ENCODE results near the gene RNU2-1. TPM values are rescaled to one million over a fixed set of nuclear protein-coding genes. Genes with fewer than 3 reads are reported as not detected.
A peak's percentile ranks its signal among the peaks of the same experiment; 100 is the strongest.
"Not testable (repeated sequence)": the region's sequence is repeated elsewhere in the genome, so short reads cannot be mapped to it uniquely, and the experiment has no call there.

RNU2-1 gene
- total RNA-seq: not detected

- not testable (repeated sequence) for H3K4me1 ChIP-seq, H3K9me3 ChIP-seq, H3K4me3 ChIP-seq, ATAC-seq, H3K27ac ChIP-seq, H3K27me3 ChIP-seq, H3K36me3 ChIP-seq
- WGBS, 2 donors (ENCODE audit: low coverage in 1 of 2): no CpG with 5 or more reads among the region's 31 CpGs
These were observed at the start of gene RNU2-1 for GRCh38 chr17:43233877-43234276. Gene RNU2-1 (minus strand): TSS chr17:43233977.

DNA sequence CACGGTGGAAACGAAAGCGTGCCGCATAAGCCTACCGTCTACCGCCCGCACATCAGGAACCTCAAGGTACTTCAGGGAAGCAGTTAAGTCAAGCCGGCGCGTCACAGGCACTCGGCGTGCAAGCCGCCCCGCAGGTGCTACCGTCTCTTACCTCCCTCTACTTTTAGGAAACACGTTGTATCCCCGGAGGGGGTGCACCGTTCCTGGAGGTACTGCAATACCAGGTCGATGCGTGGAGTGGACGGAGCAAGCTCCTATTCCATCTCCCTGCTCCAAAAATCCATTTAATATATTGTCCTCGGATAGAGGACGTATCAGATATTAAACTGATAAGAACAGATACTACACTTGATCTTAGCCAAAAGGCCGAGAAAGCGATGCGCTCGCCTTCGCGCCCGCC lies 39.1 kb upstream of the RNU2-1 start:
- H3K27ac ChIP-seq, H3K27me3 ChIP-seq, H3K9me3 ChIP-seq, H3K4me3 ChIP-seq, H3K4me1 ChIP-seq, H3K36me3 ChIP-seq, ATAC-seq: not testable (repeated sequence)
- WGBS, 2 donors (ENCODE audit: low coverage in 1 of 2): no CpG with 5 or more reads among the region's 30 CpGs

GRCh38 chr17:43272483-43272882 lies 38.7 kb upstream of the RNU2-1 start:
- H3K9me3 ChIP-seq, H3K4me1 ChIP-seq, H3K36me3 ChIP-seq, H3K27me3 ChIP-seq, H3K4me3 ChIP-seq, H3K27ac ChIP-seq, ATAC-seq: not testable (repeated sequence)
- no CpG with 5 or more reads among the region's 12 CpGs for WGBS, 2 donors (ENCODE audit: low coverage in 1 of 2)

DNA sequence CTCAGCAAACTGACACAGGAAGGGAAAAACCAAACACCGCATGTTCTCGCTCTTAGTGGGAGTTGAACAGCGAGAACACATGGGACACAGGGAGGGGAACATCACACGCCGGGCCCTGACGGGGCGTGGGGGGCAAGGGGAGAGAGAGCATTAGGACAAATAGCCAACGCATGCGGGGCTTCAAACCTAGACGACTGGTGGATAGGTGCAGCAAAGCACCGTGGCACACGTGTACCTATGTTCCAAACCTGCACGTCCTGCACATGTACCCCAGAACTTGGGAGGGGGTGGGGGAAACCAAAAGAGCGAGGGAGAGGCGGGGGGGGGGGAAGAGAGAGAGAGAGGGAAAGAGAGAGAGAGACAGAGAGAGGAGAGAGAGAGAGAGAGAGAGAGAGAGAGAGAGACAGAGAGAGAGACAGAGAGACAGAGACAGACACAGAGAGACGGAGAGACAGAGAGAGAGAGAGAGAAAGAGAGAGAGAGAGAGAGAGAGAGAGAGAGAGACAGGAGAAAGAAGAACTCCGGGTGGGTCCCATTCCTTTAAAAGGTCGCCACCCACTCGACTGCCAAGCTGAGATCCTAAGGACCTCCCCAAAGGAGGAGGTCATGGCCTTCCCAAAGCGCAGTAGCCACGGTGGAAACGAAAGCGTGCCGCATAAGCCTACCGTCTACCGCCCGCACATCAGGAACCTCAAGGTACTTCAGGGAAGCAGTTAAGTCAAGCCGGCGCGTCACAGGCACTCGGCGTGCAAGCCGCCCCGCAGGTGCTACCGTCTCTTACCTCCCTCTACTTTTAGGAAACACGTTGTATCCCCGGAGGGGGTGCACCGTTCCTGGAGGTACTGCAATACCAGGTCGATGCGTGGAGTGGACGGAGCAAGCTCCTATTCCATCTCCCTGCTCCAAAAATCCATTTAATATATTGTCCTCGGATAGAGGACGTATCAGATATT lies 37.1 kb upstream of the RNU2-1 start:
- no CpG with 5 or more reads among the region's 43 CpGs for WGBS, 2 donors (ENCODE audit: low coverage in 1 of 2)
- H3K27me3 ChIP-seq, H3K4me1 ChIP-seq, H3K27ac ChIP-seq, H3K4me3 ChIP-seq, H3K36me3 ChIP-seq, ATAC-seq, H3K9me3 ChIP-seq: not testable (repeated sequence)

- not testable (repeated sequence) for H3K4me1 ChIP-seq, H3K36me3 ChIP-seq, H3K9me3 ChIP-seq, H3K27me3 ChIP-seq, ATAC-seq
- Histone ChIP-seq H3K4me3 (peak overlapping the region in 1 of 2 donors; percentile 36), H3K27ac (peak overlapping the region in 3 of 4 donors; percentile 67 to 75 (median 70))
- 0 to 2% methylated on average over 11 to 17 of the region's 23 CpGs for WGBS, 2 donors (ENCODE audit: low coverage in 1 of 2)
These were observed 12.7 kb upstream of the RNU2-1 start for GRCh38 chr17:43246456-43246855.

GRCh38 chr17:43240596-43241352 lies 7.0 kb upstream of the RNU2-1 start:
- not testable (repeated sequence) for H3K36me3 ChIP-seq, H3K27me3 ChIP-seq, ATAC-seq, H3K9me3 ChIP-seq, H3K4me3 ChIP-seq, H3K4me1 ChIP-seq, H3K27ac ChIP-seq
- no CpG with 5 or more reads among the region's 34 CpGs for WGBS, 2 donors (ENCODE audit: low coverage in 1 of 2)

DNA sequence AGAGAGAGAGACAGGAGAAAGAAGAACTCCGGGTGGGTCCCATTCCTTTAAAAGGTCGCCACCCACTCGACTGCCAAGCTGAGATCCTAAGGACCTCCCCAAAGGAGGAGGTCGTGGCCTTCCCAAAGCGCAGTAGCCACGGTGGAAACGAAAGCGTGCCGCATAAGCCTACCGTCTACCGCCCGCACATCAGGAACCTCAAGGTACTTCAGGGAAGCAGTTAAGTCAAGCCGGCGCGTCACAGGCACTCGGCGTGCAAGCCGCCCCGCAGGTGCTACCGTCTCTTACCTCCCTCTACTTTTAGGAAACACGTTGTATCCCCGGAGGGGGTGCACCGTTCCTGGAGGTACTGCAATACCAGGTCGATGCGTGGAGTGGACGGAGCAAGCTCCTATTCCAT lies 5.8 kb upstream of the RNU2-1 start:
- not testable (repeated sequence) for H3K27ac ChIP-seq, H3K27me3 ChIP-seq, H3K4me1 ChIP-seq, H3K36me3 ChIP-seq, ATAC-seq, H3K4me3 ChIP-seq, H3K9me3 ChIP-seq
- WGBS, 2 donors (ENCODE audit: low coverage in 1 of 2): no CpG with 5 or more reads among the region's 26 CpGs

DNA sequence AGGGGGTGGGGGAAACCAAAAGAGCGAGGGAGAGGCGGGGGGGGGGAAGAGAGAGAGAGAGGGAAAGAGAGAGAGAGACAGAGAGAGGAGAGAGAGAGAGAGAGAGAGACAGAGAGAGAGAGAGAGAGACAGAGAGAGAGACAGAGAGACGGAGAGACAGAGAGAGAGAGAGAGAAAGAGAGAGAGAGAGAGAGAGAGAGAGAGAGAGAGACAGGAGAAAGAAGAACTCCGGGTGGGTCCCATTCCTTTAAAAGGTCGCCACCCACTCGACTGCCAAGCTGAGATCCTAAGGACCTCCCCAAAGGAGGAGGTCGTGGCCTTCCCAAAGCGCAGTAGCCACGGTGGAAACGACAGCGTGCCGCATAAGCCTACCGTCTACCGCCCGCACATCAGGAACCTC lies 514 bp downstream of the RNU2-1 start:
- not testable (repeated sequence) for H3K9me3 ChIP-seq, H3K27ac ChIP-seq

DNA sequence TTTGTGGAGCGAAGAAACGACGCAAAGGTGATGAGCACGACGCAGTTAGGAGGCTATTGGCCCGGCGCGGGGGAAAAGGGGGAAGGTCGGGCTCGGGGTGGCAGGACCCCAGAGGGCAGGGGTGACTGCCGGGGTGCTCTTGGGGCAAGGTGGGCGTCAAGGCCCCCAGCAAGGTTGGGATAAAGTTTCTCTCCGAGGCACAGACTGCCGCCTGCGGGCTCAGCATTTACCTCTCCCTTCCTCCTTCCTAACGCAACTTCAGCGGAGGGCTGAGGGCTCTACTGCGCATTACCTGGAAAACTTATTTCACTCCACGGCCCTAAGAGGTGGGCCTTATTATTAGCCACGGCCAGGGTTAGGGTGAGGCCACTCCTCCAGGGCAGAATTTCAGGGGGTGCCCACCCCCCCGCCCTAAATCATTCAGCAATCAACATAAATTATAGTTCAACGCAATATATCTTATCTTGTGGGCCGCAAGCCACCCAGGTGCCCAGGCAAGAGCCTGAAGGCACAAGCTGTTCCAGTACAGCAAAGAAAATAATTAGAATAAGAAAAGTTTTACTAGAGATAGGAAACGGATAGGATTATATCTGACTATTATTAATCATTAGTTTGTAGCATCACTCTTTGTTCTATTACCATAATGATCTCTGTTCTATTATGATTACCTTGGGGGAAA lies 1.6 kb downstream of the RNU2-1 start:
- H3K9me3 ChIP-seq, H3K27me3 ChIP-seq, H3K4me1 ChIP-seq, H3K36me3 ChIP-seq, ATAC-seq: not testable (repeated sequence)
- peak overlapping the region in 1 of 2 donors; percentile 29 for H3K4me3 ChIP-seq
- 60 to 100% methylated on average over 3 to 18 of the region's 24 CpGs for WGBS, 2 donors (ENCODE audit: low coverage in 1 of 2)
- H3K27ac ChIP-seq: peak overlapping the region in 3 of 4 donors; percentile 60 to 81 (median 70)

More for the DNA sequence above, 514 bp downstream of the RNU2-1 start:
- H3K27me3 ChIP-seq, H3K4me1 ChIP-seq, ATAC-seq, H3K4me3 ChIP-seq, H3K36me3 ChIP-seq: not testable (repeated sequence)
- no CpG with 5 or more reads among the region's 15 CpGs for whole genome bisulfite sequencing, 2 donors (ENCODE audit: low coverage in 1 of 2)
